Stimulated activated CD4-positive, alpha-beta T cell treated with anti-CD3 and anti-CD28 coated beads, Interleukin-15, amount 100 ng/mL, for 1 hour (primary cell): ENCODE data around the gene A2M.

Experiments
- DNase-seq, 2 donors: peaks; one replicate each; pipeline ENCODE4 v3.0.0-alpha.2; 2020; ENCODE audit warnings: low read depth in 1 of 2, low spot score in 1 of 2

The A2M gene

DNA sequence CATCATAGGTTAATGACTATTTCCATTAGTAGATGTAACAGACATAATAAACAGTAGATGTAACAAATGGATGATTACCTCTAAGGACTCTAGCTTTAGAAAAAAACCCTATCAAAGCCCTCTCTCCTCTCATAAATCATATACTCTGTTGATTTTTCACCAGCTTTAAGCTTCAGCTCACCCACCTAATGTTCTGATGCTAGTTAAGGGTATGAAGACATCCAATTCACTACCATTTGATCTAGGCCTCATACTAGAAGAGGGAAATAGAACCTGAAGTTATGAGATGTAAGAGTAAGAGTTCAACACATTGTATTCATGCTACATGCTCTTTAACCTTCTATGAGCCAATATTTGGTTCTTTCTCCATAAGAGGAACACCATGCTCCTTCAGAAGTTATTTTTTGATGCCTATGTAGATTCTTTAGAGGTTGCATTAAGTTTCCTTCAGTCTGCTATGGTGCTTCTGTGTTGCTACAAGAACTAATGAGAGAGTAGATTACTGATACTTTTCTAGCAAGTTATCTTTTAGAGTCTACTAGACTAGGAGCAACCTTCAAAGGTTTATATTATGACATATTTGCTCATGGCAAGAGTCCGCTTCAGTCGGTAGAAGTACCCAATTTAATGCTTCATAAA is 16.0 kb downstream of the A2M start:
- DNase-seq: no peak

DNA sequence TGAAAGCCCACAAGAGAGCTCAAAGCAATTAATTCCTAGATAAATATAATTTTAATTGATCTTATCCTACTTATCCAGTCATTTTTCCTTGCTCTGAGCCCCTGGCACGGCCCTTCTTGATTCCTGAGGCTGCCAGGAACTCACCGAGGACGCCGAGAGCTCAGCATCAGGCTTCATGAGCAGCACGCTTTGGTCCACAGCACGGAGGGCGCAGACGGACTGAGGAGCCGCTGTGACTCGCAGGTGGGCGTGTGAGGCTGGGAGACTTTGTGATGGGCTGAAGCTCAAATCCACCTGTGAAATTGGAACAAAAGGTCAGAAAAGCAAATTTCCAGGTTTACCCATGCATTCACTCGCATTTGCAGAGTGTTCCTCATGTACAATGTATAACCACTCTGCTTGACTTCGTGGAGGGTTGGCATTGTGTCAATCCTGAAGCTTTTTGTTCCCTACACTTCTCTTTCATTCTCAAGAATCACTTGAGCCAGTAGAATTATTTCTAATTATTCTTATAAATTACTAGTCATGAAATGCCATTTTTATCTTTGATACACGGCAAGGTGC is 17.2 kb downstream of the A2M start:
- DNase-seq: no peak

DNA sequence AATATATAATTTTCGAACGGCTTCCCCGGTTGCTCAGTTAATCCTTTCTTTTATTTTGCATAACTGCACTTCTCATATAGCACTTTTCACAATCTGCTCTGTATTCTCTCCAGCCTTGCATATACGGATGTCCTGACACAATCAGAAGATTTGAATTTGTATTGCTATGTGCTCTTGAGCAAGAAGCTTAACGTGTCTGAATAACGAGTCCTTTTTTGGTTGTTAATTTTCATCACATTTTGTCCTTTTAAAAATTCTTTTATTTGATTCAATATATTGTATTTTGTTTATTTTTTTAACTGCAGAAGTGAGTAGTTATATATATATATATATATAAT is 17.6 kb downstream of the A2M start:
- DNase-seq: no peak

DNA sequence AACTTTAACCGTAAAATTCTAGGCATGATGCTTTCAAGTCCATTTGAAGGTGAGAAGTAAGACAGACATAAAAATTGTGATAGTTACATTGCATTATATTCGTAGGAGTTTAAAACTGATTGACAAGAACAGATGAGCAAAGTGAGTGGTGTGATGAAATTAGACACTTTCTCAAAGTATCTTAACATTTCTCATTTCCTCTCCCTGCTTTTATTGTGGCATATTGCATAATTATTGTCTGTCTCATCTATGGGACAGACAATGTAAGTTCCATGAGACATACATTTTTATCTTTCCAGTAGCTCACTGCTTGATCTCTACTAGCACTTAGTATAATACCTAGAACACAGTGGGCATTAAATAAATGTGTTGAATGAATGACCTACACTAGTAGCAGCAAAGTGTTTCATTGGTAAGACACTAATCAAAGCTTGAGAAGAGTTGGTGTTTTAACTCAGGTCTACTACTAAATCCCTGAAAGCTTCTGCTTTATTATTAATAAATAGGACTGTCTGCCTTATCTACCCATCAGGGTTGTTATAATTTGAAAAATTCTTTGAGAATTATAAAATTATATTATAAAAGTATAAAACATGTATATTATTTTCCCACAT is 19.0 kb downstream of the A2M start:
- DNase-seq: no peak

DNA sequence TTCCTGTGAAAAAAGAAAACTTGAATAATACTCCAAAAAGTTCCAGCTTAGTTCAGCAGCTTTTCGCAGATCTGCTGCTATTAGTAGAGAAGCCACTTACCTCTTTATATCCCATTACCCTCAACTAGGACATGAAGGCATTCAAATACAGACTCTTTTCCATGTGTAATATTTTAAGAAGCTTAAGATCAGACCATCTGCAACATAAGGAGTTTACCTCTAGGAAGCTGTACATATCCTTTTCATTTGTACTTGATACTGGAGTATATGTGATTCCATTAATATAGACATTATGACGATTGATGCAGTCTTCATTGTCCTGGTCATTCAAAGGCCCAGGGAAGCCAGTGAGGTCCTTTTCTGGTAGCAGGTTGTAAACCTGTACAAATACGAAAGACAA is 20.4 kb downstream of the A2M start:
- no peak for DNase-seq

DNA sequence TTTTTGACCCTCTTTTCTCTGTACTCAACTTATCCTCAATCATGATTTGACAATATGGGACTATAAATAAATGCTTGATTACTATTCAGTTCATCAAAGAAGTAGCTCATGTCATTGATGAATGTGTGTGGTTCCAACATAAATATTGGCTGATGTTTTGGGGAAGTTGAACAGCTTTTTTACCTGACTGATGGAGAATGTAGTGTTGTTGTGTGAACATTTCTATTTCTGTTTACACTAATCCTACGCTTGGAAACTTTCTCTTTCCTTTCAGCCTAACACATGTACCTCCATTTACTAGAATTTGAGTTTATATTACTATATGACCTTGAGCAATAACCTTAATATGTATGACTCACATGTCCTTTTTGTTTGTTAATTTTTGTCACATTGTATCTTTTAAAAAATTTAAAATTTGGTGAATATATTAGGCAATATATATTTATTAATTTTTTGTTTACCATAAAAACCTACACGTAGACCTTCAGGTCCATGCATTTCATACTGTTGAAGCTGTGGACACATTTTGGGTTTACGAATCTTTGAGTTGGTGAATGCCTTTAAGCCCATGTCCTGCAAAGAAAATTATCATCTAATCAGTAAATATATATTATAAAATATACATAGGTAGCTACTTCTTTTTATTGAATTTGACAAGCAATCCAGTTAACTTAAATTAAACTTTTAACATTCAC is 21.1 kb downstream of the A2M start:
- DNase-seq: no peak

DNA sequence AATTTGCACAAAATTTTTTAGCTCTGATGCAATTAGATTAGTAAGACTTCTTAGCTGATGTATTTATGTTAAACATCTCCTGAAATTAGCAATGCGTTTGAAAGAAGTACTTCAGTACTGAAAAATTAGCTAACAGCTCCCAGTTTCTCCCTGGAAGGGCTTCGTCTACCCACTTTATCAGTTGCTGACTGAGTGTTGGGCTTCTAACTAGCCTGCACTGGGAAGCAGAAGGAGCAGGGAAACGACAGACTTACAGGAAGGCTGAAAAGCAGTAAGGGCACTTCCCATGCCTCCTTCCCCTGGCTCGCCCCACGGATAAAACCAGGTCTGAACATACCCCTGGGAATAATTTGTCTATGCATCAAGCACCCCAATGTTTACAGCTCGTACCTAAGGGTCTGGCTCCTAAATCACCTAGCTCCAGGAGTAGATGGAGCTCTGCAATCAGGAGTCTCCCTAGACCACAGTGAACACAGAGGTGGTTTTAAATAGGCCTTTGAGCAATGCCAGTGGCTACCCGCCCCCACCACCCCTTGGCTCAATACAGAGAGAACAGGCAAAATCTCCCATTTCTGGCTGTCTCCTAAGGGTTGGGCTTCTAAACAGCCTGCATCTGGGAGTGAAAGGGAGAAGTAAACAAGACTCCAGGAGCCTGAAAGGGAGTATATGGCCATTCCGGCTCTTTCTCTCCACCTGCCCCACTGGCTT is 23.7 kb downstream of the A2M start:
- DNase-seq: no peak

DNA sequence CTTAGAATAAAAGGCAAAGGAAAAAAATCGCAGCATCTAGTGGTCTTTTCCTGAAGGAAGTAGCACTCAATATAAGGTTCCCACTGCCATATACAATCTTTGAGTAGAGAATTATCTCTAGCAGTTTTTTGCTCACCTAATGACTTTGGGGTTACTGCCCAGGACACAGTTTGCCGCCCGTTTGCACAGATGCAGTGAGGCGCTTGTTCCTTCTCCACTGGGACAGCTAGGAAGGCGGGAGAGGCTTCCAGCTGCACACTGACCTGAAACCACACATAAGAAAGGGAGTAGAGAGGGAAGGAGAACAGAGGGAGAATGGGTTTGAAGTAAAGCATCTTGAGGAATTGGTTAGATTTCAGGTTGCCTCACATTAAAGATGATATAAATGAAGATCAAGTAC is 25.5 kb downstream of the A2M start:
- no peak for DNase-seq

DNA sequence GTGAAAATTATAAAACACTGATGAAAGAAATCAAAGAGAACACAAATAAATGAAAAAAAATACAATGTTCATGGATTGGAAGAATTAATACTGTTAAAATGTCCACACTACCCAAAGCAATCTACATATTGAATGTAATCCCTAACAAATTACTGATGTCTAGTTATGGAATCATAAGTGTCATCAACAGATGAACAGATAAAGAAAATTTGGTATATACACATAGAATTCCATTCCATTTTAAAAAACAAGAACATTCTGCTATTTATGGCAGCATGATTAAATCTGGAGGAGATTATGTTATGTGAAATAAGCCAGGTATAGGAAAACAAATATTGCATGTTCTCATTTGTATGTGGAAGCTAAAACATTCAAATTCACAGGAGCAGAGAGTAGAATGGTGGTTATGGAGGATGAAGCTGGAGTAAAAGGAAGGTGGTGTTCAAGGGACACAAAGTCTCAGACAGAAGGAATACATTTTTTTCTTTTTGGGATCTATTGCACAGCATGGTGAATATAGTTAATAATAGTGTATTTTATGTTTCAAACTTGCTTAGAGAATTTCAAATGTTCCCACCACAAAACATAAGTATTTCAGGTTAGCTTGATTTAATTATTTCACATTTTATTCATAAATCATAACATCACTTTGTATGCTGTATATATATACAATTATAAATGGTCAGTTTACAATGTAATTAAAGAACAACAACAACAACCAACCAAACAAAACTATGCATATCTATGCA is 28.5 kb downstream of the A2M start:
- DNase-seq: no peak

DNA sequence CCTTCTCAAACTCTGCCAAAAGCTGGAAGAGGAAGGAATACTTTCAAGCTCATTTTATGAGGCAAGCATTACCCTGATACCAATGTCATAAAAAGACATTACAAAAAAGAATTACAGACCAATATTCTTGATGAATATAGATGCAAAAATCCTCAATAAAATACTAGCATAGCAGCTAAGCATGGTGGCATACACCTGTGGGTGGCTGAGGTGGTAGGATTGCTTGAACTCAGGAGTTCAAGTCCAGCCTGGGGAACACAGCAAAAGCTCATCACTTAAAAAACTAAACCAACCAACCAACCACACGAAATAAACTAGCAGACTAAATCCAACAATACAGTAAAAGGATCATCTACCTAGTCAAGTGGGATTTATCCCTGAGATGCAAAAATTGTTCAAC is 29.6 kb downstream of the A2M start:
- no peak for DNase-seq

DNA sequence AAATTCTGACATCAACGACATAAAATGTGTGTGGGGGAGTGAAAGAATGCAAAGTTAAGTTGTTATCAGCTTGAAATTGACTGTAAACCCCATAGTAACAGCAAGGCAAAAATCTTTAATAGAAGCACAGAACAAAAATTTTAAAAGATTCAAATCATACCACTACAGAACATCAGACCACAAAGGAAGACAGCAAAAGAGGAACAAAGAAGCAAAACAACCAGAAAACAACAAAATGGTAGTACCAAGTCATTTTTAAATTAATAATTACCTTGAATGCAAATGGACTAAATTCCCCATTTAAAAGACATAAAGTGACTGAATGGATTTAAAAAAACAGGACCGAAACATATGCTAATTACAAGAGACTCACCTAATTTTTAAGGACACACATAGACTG is 31.3 kb downstream of the A2M start:
- no peak for DNase-seq

DNA sequence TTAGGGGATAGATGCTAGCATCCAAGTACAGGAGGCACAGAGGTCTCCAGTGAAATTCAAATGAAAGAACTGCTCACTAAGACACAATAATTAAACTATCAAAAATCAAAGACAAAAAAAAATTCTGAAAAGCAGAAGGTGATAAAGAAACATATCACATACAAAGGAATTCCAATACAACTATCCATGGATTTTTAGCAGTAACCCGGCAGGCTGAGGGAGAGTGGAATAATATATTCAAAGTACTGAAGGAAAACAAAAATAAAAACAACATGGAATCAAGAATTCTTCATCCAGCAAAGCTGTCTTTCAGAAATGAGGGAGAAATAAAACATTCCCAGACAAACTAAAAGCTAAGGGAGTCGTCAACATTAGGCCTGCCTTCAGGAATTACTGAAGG is 31.9 kb downstream of the A2M start:
- DNase-seq: no peak

DNA sequence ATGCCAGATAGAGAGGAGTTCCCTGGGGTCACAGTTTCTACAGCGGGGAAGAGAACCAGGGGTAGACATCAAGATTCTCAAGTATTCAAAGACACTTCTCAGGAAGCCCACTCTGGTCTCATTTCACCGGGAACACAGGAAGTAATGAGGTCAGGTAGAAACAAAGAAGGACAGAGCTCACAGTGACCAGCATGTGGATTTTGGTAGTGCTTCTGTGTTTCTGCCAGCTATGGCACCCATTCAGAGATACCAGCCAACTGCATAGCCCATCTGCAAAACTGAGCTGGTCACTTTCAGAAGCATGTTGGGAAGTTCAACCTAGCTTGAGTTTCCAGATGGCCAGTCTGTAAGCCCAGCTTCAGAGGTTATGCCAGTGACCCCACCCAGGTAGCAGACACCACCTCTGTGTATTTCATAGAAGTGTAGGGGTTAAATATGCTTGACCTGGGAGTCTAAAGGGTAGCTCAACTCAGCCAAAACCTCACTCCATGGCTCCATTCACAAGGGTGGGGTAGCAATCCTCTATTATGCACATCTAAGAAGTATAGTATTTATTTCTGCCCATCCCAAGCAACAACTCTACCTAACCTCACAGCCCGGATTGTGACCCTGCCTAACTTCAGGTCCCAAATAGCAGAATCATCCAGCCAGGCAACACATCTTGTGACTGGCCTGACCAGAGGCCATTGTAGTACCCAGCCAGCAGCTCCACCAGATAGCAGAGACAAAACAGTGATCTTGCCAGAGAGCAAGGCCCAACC is 33.9 kb downstream of the A2M start:
- DNase-seq: no peak

DNA sequence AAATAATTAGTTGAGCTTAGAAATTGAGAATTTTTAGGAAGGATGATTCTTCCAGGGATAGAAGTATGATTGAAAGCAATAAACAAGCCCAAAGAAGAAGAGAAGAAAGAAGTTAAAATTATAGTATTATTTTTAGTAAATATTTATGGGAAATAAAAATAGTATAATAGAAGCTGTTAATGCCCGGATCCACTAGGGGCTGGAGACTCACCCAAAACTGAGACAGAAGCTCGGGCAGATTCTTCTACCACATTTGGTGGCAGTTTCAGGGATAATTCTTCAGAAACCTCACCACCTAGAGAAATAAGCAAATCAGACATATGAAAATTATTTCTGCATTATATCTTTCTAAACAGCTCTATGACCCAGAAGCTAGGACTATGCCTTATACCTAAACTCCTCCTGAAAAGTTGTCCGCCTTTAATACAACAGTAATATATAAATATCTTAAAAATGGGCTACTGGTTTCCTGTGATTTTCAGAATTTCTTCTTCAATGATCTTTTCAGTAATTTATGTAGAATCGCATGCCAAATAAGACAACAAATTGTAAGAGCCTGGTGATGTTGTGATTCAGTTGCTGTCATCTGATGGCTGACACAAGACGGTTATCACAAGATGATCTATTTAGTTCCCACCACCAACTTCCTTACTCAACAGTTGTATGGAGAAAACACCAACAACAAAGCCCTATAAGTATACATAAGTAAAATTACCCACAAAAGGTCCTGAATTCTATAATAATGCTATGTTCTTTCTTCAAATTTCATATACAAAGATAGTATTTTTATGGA is 35.6 kb downstream of the A2M start:
- no peak for DNase-seq

DNA sequence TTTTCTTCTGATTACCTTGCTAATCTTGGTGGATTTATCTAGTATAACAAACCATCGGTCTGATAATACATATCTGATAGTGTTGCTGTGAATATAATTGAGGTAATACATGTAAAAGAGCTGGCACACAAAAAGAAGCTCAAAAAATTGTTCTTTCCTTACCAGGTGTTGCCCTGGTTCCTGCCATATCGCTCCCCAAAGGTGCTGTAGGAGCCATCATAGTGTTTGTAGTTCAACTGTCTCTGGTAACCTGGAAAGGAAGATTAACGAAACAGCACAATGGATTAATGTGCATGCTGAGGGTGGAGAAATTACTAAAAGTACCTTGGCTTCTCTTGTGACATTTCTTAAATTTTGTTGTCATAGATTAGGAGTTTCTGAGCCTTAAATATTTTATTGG is 36.6 kb downstream of the A2M start:
- DNase-seq: no peak

DNA sequence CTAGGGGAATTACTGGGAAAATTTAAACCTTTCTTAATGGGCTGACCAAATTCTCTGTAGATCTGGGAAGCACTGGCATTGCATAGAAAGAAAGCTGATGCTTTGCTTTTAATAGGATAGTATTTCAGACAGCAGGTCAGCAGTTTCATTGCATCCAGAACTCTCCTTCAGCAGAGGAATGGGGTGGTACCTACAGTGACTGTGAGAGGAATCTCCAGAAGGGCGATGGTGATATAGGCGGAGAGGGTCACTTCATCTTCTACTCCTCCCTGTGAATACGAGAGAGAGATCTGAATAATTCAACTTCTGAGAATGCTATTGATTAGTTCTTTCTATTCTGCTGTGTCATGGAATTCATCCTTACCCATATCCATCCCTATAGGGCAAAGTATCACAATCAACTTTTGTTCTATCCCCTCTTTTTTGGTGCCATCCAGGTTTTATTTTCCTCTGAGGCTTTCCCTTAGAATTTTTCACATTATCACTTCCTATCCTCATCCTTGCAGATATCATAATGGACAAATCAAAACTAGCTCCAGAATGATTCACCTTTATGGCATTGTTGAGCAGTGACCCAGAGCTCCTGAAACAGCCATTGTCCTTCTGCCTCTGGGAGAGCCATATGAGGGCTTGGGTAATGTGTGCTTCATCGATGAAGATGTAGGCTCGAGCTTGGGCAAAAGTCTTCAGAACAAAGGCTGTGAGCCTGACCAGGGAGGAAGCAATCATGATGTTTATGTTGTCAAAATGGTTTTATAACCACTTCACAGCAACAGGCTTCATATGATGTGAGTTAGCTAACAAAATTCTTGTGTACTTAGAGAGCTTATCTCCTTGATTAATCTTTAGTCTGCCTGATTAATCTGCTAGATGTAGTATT is 38.3 kb downstream of the A2M start:
- no peak for DNase-seq

DNA sequence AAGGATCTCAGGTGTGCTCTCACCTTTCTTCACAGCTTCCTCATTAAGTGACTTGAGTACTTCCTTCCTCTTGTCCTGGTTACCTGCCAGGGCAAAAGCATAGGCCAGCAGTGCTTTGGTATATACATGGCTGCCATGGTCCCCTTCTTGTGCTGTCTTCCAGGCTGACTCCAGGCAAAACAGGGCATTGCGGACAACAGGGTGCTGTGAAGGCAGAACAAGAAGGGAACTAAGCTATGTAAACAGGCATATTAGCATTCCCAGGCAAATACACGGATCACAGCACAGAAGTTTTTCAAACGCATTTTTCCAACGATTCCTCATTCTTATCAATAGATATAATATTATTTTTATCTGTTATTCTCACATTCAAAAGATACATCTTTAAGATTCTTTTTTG is 39.0 kb downstream of the A2M start:
- DNase-seq: no peak

DNA sequence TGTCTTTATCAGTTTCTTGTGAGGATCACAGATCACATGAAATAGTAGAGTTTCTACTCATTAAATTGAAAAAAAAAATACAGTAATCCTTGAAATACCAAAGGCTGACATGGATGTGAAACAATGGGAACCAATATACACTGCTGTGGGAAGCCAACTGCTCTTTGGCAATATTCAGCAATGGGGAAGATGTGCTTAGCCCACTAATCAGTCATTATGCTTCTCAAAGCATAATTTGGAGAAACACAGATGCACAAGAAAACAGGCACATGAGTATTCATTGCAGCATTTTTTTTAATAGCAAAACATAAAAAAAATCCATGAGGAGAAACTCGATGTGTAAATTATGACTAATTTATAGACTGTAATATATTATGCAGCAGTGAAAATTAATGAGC is 40.6 kb downstream of the A2M start:
- no peak for DNase-seq
